Measurements from ENCODE around the gene BHLHA9. TPM values are rescaled to one million over a fixed set of nuclear protein-coding genes. Genes with fewer than 3 reads are reported as not detected.

BHLHA9 gene
- total and polyA plus RNA-seq, 2 of the 8 experiments (the other 6 are each of a cell fraction or from before 2014, with no cell fraction given), result 0.29 to 0.34 TPM

- no peak for TF ChIP-seq HDAC2 (IDR thresholded peaks at IDR 0.05; ENCODE audit: borderline replicate concordance in 1 of 2, low read depth in 2 of 2, low read length in 2 of 2)
- TF ChIP-seq NANOG (IDR thresholded peaks at IDR 0.05; ENCODE audit: insufficient read depth, low read depth, low read length, poor library complexity, severe bottlenecking), result no peak
- TF ChIP-seq SP2 (IDR thresholded peaks at IDR 0.05; ENCODE audit: low read length), result no peak
- no peak for TF ChIP-seq JUN (IDR thresholded peaks at IDR 0.05; ENCODE audit: low read depth, low read length)
- TF ChIP-seq, protein P1, sequence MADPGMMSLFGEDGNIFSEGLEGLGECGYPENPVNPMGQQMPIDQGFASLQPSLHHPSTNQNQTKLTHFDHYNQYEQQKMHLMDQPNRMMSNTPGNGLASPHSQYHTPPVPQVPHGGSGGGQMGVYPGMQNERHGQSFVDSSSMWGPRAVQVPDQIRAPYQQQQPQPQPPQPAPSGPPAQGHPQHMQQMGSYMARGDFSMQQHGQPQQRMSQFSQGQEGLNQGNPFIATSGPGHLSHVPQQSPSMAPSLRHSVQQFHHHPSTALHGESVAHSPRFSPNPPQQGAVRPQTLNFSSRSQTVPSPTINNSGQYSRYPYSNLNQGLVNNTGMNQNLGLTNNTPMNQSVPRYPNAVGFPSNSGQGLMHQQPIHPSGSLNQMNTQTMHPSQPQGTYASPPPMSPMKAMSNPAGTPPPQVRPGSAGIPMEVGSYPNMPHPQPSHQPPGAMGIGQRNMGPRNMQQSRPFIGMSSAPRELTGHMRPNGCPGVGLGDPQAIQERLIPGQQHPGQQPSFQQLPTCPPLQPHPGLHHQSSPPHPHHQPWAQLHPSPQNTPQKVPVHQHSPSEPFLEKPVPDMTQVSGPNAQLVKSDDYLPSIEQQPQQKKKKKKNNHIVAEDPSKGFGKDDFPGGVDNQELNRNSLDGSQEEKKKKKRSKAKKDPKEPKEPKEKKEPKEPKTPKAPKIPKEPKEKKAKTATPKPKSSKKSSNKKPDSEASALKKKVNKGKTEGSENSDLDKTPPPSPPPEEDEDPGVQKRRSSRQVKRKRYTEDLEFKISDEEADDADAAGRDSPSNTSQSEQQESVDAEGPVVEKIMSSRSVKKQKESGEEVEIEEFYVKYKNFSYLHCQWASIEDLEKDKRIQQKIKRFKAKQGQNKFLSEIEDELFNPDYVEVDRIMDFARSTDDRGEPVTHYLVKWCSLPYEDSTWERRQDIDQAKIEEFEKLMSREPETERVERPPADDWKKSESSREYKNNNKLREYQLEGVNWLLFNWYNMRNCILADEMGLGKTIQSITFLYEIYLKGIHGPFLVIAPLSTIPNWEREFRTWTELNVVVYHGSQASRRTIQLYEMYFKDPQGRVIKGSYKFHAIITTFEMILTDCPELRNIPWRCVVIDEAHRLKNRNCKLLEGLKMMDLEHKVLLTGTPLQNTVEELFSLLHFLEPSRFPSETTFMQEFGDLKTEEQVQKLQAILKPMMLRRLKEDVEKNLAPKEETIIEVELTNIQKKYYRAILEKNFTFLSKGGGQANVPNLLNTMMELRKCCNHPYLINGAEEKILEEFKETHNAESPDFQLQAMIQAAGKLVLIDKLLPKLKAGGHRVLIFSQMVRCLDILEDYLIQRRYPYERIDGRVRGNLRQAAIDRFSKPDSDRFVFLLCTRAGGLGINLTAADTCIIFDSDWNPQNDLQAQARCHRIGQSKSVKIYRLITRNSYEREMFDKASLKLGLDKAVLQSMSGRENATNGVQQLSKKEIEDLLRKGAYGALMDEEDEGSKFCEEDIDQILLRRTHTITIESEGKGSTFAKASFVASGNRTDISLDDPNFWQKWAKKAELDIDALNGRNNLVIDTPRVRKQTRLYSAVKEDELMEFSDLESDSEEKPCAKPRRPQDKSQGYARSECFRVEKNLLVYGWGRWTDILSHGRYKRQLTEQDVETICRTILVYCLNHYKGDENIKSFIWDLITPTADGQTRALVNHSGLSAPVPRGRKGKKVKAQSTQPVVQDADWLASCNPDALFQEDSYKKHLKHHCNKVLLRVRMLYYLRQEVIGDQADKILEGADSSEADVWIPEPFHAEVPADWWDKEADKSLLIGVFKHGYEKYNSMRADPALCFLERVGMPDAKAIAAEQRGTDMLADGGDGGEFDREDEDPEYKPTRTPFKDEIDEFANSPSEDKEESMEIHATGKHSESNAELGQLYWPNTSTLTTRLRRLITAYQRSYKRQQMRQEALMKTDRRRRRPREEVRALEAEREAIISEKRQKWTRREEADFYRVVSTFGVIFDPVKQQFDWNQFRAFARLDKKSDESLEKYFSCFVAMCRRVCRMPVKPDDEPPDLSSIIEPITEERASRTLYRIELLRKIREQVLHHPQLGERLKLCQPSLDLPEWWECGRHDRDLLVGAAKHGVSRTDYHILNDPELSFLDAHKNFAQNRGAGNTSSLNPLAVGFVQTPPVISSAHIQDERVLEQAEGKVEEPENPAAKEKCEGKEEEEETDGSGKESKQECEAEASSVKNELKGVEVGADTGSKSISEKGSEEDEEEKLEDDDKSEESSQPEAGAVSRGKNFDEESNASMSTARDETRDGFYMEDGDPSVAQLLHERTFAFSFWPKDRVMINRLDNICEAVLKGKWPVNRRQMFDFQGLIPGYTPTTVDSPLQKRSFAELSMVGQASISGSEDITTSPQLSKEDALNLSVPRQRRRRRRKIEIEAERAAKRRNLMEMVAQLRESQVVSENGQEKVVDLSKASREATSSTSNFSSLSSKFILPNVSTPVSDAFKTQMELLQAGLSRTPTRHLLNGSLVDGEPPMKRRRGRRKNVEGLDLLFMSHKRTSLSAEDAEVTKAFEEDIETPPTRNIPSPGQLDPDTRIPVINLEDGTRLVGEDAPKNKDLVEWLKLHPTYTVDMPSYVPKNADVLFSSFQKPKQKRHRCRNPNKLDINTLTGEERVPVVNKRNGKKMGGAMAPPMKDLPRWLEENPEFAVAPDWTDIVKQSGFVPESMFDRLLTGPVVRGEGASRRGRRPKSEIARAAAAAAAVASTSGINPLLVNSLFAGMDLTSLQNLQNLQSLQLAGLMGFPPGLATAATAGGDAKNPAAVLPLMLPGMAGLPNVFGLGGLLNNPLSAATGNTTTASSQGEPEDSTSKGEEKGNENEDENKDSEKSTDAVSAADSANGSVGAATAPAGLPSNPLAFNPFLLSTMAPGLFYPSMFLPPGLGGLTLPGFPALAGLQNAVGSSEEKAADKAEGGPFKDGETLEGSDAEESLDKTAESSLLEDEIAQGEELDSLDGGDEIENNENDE (IDR thresholded peaks at IDR 0.05; ENCODE audit: insufficient replicate concordance, low read length), result no peak
- no peak for TF ChIP-seq SIN3A (conservative IDR thresholded peaks at IDR 0.05 in 1 of 2, IDR thresholded peaks at IDR 0.05 in 1 of 2; ENCODE audit: low read depth in 1 of 2, low read length in 2 of 2)
- no peak for TF ChIP-seq CTBP2 (IDR thresholded peaks at IDR 0.05; ENCODE audit: borderline replicate concordance, insufficient read depth, insufficient read length, low read length)
- no peak for TF ChIP-seq EP300 (IDR thresholded peaks at IDR 0.05; ENCODE audit: borderline replicate concordance in 1 of 2, low read depth in 2 of 2, low read length in 2 of 2)
- no peak for TF ChIP-seq KDM1A (IDR thresholded peaks at IDR 0.05; ENCODE audit: borderline replicate concordance, low read length)
Observed at GRCh38 chr17:1228781-1229348, 41.4 kb upstream of the BHLHA9 start (continued).
